HG03103 (cell line): ENCODE data around the gene PRICKLE1.

Experiments
- ATAC-seq: cut with Tn5 transposase; IDR thresholded peaks from one replicate; pipeline ENCODE4 v1.9.1; 2021; ENCODE audit warnings: low read depth; ENCODE audit not compliant: unreplicated experiment

The PRICKLE1 gene

DNA sequence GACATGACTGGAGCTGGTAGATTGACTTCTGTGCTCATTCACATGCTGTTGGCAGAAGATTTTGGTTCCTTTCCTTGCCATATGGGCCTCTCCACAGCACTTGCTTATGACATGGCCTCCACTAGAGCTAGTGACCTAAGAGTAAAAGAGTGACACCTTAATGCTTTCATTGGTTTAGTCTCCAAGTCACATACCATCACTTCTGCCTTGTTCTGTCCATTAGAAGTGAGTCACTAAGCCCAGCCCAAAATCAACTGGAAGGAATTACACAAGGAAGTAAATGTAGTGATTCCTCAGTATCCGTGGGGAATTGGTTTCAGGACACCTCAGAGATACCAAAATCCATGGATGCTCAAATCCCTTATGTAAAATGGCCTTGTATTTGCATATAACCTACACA lies 182.2 kb downstream of the PRICKLE1 start:
- ATAC-seq = no peak
